Naive thymus-derived CD8-positive, alpha-beta T cell (primary cell): Measurements from ENCODE around the gene MIPOL1. TPM values are rescaled to one million over a fixed set of nuclear protein-coding genes. Genes with fewer than 3 reads are reported as not detected.

Experiments used
- ATAC-seq, 2 donors: fragments of 150-1000 bp; cut with Tn5 transposase in 1 of 2; sonication (Bioruptor Pico), chemical (Tn5 transposase) in 1 of 2; 1 replicate in 1 of 2; 2 replicates in 1 of 2; pipeline ENCODE4 v1.10.0; 2021; ENCODE audit warnings: mild to moderate bottlenecking in 2 of 2, moderate library complexity in 2 of 2
- POLR2A ChIA-PET: fragments of 350-600 bp; sonication (Branson Sonifier 250); formaldehyde crosslinking; loops from one replicate; lab custom pipeline; 2021; ENCODE audit warnings: antibody characterized with exemption; lab: Charles Lee
- DNase-seq, 10 donors: peaks; one replicate each; pipeline versions ENCODE4 v3.0.0 to v3.0.0-alpha.2; 2020 to 2022
- H3K27ac Mint-ChIP-seq, 10 donors: one replicate each; pipeline ENCODE4 v1.8.0; 2020 to 2022; ENCODE audit warnings: mild to moderate bottlenecking in 10 of 10, mixed read lengths in 10 of 10, moderate library complexity in 4 of 10, inconsistent platforms in 1 of 10
- H3K27me3 Mint-ChIP-seq, 5 donors: one replicate each; pipeline ENCODE4 v1.8.0; 2021 to 2022; ENCODE audit warnings: mixed read lengths in 5 of 5
- H3K36me3 Mint-ChIP-seq, 3 donors: one replicate each; pipeline ENCODE4 v1.8.0; 2020 to 2022; ENCODE audit warnings: mixed read lengths in 3 of 3, mild to moderate bottlenecking in 2 of 3, inconsistent platforms in 1 of 3
- H3K4me1 Mint-ChIP-seq, 4 donors: one replicate each; pipeline ENCODE4 v1.8.0; 2021 to 2022; ENCODE audit warnings: mixed read lengths in 4 of 4
- H3K4me3 Mint-ChIP-seq, 10 donors: one replicate each; pipeline ENCODE4 v1.8.0; 2020 to 2022; ENCODE audit warnings: mild to moderate bottlenecking in 10 of 10, mixed read lengths in 10 of 10, moderate library complexity in 6 of 10, inconsistent platforms in 1 of 10
- H3K9me3 Mint-ChIP-seq, 9 donors: one replicate each; pipeline ENCODE4 v1.8.0; 2020 to 2022; ENCODE audit warnings: mixed read lengths in 9 of 9, mild to moderate bottlenecking in 3 of 9, inconsistent platforms in 1 of 9, moderate library complexity in 1 of 9
- polyA plus RNA-seq, 3 donors: library from polyadenylated mRNA; unstranded; fragments of 300-500 nt; fragmentation: Illumina TruSeq; gene quantifications; one replicate each; pipeline ENCODE4 v1.2.3, GENCODE V29; 2021
- total RNA-seq, 8 experiments: library from RNA in 2 of 8; stranded (reverse) in 2 of 8; gene quantifications; one replicate each; pipeline ENCODE4 v1.2.3 and lab custom pipeline; 2021 to 2026

The MIPOL1 gene
- total and polyA plus RNA-seq, 5 experiments from 2014 or later = not detected

- H3K4me1 Mint-ChIP-seq = no peaks in the 10 kb centered on the region
- H3K9me3 Mint-ChIP-seq = peaks cover 0 to 29% (median 11%) of the 10 kb centered on the region in 9 donors
- no peak overlapping the region for H3K4me3 Mint-ChIP-seq
- DNase-seq (no peak), ATAC-seq (no peak)
- peaks cover 0 to 1% (median 0%) of the 10 kb centered on the region in 5 donors for H3K27me3 Mint-ChIP-seq
- no peak overlapping the region for H3K27ac Mint-ChIP-seq
- H3K36me3 Mint-ChIP-seq = no peaks in the 10 kb centered on the region
- POLR2A ChIA-PET = no interaction called here
These were observed 272.5 kb downstream of the MIPOL1 start for GRCh38 chr14:37470251-37470650.

DNA sequence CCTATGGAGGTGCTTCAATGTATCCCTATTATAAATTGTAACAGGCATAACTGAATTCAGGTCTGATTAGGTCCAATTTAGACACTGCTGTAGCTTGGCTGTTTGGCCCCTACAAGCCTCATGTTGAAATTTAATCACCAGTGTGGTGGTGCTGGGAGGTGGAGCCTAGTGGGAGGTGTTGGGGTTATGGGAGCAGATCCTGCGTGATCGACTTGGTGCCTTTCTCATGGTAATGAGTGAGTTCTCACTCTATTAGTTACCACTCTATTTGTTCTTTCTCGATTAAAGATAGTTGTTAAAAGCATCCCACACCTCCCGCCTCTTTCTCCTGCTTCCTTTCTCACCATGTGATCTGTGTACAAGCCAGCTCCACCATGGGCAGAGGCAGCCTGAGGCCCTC is 275.2 kb downstream of the MIPOL1 start:
- Mint-ChIP-seq H3K4me1 (no peaks in the 10 kb centered on the region), H3K4me3 (no peak overlapping the region), H3K27ac (no peak overlapping the region), H3K9me3 (peaks cover 1 to 37% (median 12%) of the 10 kb centered on the region in 9 donors), H3K36me3 (peaks cover 0 to 3% (median 0%) of the 10 kb centered on the region in 3 donors), H3K27me3 (peaks cover 0 to 1% (median 0%) of the 10 kb centered on the region in 5 donors)
- POLR2A ChIA-PET = no interaction called here
- DNase-seq (no peak), ATAC-seq (no peak)

DNA sequence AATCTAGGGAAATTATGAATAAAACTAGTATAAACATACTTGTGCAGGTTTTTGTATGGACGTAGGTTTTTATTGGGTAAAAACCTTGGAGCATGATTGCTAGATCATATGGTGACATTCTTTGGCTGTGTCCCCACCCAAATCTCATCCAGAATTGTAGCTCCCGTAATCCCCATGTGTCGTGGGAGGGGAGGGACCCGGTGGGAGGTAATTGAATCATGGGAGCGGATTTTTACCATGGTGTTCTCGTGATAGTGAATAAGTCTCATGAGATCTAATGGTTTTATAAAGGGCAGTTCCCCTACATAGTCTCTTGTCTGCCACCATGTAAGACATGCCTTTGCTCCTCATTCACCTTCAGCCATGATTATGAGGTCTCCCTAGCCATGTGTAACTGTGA is 276.5 kb downstream of the MIPOL1 start:
- H3K4me1 Mint-ChIP-seq = no peaks in the 10 kb centered on the region
- POLR2A ChIA-PET = no interaction called here

GRCh38 chr14:37480446-37481290 is 282.9 kb downstream of the MIPOL1 start:
- no peak for DNase-seq
- peaks cover 10 to 42% (median 15%) of the 10 kb centered on the region in 9 donors for H3K9me3 Mint-ChIP-seq
- ATAC-seq = no peak
- peaks cover 0 to 5% (median 0%) of the 10 kb centered on the region in 3 donors for H3K36me3 Mint-ChIP-seq
- no peak overlapping the region for H3K27ac Mint-ChIP-seq
- H3K4me3 Mint-ChIP-seq = no peak overlapping the region
- no peaks in the 10 kb centered on the region for H3K4me1 Mint-ChIP-seq
- H3K27me3 Mint-ChIP-seq = no peaks in the 10 kb centered on the region
- POLR2A ChIA-PET = no interaction called here

More for the DNA sequence above, 276.5 kb downstream of the MIPOL1 start:
- peaks cover 0 to 1% (median 0%) of the 10 kb centered on the region in 5 donors for H3K27me3 Mint-ChIP-seq
- ATAC-seq (no peak), DNase-seq (no peak)
- no peak overlapping the region for H3K27ac Mint-ChIP-seq
- H3K36me3 Mint-ChIP-seq = peaks cover 0 to 5% (median 0%) of the 10 kb centered on the region in 3 donors
- peaks cover 1 to 40% (median 14%) of the 10 kb centered on the region in 9 donors for H3K9me3 Mint-ChIP-seq
- no peak overlapping the region for H3K4me3 Mint-ChIP-seq

GRCh38 chr14:37482428-37482827 is 284.7 kb downstream of the MIPOL1 start:
- no peaks in the 10 kb centered on the region for H3K27me3 Mint-ChIP-seq
- H3K27ac Mint-ChIP-seq = no peak overlapping the region
- no peak overlapping the region for H3K4me3 Mint-ChIP-seq
- H3K4me1 Mint-ChIP-seq = no peaks in the 10 kb centered on the region
- peaks cover 0 to 5% (median 0%) of the 10 kb centered on the region in 3 donors for H3K36me3 Mint-ChIP-seq
- ATAC-seq = no peak
- H3K9me3 Mint-ChIP-seq = peaks cover 7 to 37% (median 22%) of the 10 kb centered on the region in 9 donors
- DNase-seq = no peak
- POLR2A ChIA-PET = no interaction called here

DNA sequence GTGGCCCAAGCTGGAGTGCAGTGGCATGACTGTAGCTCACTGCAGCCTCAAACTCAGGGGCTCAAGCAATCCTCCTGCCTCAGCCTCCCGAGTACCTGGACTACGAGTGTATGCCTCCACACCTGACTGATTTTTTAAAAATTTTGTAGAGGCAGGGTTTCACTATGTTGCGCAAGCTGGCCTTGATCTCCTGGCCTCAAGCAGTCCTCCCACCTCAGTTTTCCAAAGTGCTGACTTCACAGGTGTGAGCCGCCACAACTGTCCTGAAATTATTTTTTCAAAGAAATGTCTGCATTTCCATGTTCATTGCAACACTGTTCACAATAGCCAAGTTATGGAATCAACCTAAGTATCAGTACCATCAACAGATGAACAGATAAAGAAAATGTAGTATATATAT is 285.9 kb downstream of the MIPOL1 start:
- Mint-ChIP-seq H3K9me3 (peaks cover 6 to 38% (median 21%) of the 10 kb centered on the region in 9 donors), H3K27me3 (peaks cover 0 to 5% (median 0%) of the 10 kb centered on the region in 5 donors), H3K4me1 (no peaks in the 10 kb centered on the region), H3K27ac (no peak overlapping the region), H3K4me3 (no peak overlapping the region), H3K36me3 (no peaks in the 10 kb centered on the region)
- ATAC-seq = no peak
- DNase-seq = no peak
- POLR2A ChIA-PET = no interaction called here

DNA sequence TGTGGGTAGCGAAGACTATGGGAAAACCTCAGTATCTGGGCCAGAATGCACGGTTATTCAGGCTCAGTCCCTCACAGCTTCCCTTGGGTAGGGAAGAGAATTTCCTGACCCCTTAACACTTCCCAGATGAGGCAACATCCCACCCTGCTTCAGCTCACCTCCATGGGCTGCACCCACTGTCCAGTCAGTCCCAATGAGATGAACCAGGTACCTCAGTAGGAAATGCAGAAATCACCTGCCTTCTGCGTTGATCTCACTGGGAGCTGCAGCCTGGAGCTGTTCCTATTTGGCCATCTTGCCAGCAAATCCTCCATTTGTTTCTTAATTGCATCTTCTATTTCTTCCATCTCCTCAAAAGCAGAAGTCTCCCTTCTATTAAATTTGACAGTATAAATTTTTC is 292.9 kb downstream of the MIPOL1 start:
- Mint-ChIP-seq H3K9me3 (peaks cover 0 to 24% (median 10%) of the 10 kb centered on the region in 9 donors), H3K4me1 (no peaks in the 10 kb centered on the region), H3K4me3 (no peak overlapping the region), H3K27ac (no peak overlapping the region), H3K27me3 (peaks cover 0 to 8% (median 0%) of the 10 kb centered on the region in 5 donors), H3K36me3 (no peaks in the 10 kb centered on the region)
- no peak for DNase-seq
- POLR2A ChIA-PET = no interaction called here
- no peak for ATAC-seq

GRCh38 chr14:37491076-37491475 is 293.3 kb downstream of the MIPOL1 start:
- Mint-ChIP-seq H3K36me3 (no peaks in the 10 kb centered on the region), H3K27me3 (peaks cover 0 to 8% (median 0%) of the 10 kb centered on the region in 5 donors), H3K27ac (no peak overlapping the region), H3K4me1 (no peaks in the 10 kb centered on the region), H3K4me3 (no peak overlapping the region), H3K9me3 (peaks cover 0 to 24% (median 10%) of the 10 kb centered on the region in 9 donors)
- no peak for ATAC-seq
- POLR2A ChIA-PET = no interaction called here
- DNase-seq = no peak

DNA sequence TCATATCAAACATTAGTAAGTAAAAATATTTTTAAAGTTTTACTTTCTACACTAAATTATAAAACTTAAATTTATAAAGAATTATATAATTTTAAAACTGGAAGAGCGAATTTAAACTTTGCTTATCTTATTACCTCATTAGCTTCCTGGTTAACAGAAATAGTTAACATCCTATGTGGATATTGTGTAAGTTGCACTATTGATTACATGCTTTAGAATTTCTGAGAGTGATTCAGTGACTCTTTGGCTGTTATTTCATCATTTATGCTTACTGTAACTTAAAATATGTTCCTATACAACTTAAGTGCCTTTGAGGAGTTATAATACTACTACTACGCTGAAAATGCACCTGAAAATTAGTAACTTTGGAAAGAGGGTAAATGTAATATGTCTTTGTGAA is 295.9 kb downstream of the MIPOL1 start:
- Mint-ChIP-seq H3K27me3 (peaks cover 0 to 3% (median 0%) of the 10 kb centered on the region in 5 donors), H3K36me3 (no peaks in the 10 kb centered on the region), H3K9me3 (peaks cover 0 to 13% (median 3%) of the 10 kb centered on the region in 9 donors), H3K27ac (no peak overlapping the region), H3K4me3 (no peak overlapping the region), H3K4me1 (no peaks in the 10 kb centered on the region)
- POLR2A ChIA-PET = no interaction called here
- no peak for ATAC-seq
- no peak for DNase-seq

- Mint-ChIP-seq H3K27ac (no peak overlapping the region), H3K4me1 (no peaks in the 10 kb centered on the region), H3K4me3 (no peak overlapping the region), H3K27me3 (no peaks in the 10 kb centered on the region), H3K36me3 (no peaks in the 10 kb centered on the region), H3K9me3 (peaks cover 0 to 11% (median 0%) of the 10 kb centered on the region in 9 donors)
- DNase-seq (no peak), ATAC-seq (no peak)
- POLR2A ChIA-PET = no interaction called here
These were observed 299.7 kb downstream of the MIPOL1 start for GRCh38 chr14:37497422-37497821.

GRCh38 chr14:37501877-37502276 is 304.1 kb downstream of the MIPOL1 start:
- DNase-seq (no peak), ATAC-seq (no peak)
- H3K4me3 Mint-ChIP-seq = no peak overlapping the region
- POLR2A ChIA-PET = no interaction called here
- H3K27me3 Mint-ChIP-seq = no peaks in the 10 kb centered on the region
- no peaks in the 10 kb centered on the region for H3K4me1 Mint-ChIP-seq
- no peaks in the 10 kb centered on the region for H3K36me3 Mint-ChIP-seq
- H3K9me3 Mint-ChIP-seq = peaks cover 0 to 15% (median 4%) of the 10 kb centered on the region in 9 donors
- H3K27ac Mint-ChIP-seq = no peak overlapping the region

- Mint-ChIP-seq H3K4me3 (no peak overlapping the region), H3K27me3 (no peaks in the 10 kb centered on the region), H3K4me1 (no peaks in the 10 kb centered on the region), H3K36me3 (no peaks in the 10 kb centered on the region), H3K9me3 (peaks cover 0 to 20% (median 5%) of the 10 kb centered on the region in 9 donors), H3K27ac (no peak overlapping the region)
- DNase-seq (no peak), ATAC-seq (no peak)
- POLR2A ChIA-PET = no interaction called here
These were observed 310.8 kb downstream of the MIPOL1 start for GRCh38 chr14:37508503-37508902.

GRCh38 chr14:37512173-37512572 is 314.4 kb downstream of the MIPOL1 start:
- peaks cover 0 to 8% (median 2%) of the 10 kb centered on the region in 9 donors for H3K9me3 Mint-ChIP-seq

More at GRCh38 chr14:37512173-37512572, 314.4 kb downstream of the MIPOL1 start:
- no peak overlapping the region for H3K4me3 Mint-ChIP-seq
- ATAC-seq (no peak), DNase-seq (no peak)
- no peaks in the 10 kb centered on the region for H3K27me3 Mint-ChIP-seq
- H3K4me1 Mint-ChIP-seq = no peaks in the 10 kb centered on the region
- H3K36me3 Mint-ChIP-seq = no peaks in the 10 kb centered on the region
- POLR2A ChIA-PET = no interaction called here
- H3K27ac Mint-ChIP-seq = no peak overlapping the region
